ENCODE results near the gene MVD. TPM values are rescaled to one million over a fixed set of nuclear protein-coding genes. Genes with fewer than 3 reads are reported as not detected.

The MVD gene
- total RNA-seq, 1 experiment from 2014 or later = 38.3 TPM

- intact Hi-C loops (cut with micrococcal nuclease) = no loop called here
- no peak overlapping the region for H2AFZ ChIP-seq (ENCODE audit: low read length)
- POLR2A ChIA-PET (ENCODE audit: unreplicated experiment) = no interaction called here
- no peaks in the 10 kb centered on the region for H3K79me2 ChIP-seq (ENCODE audit: low read length)
- no peaks in the 10 kb centered on the region for H3K4me1 ChIP-seq (ENCODE audit: insufficient read depth, low read length)
- CTCF ChIA-PET = no interaction called here
- no peaks in the 10 kb centered on the region for H3K9me3 ChIP-seq (ENCODE audit: low read length)
- ATAC-seq (no peak), DNase-seq (no peak)
- no peaks in the 10 kb centered on the region for H3K27me3 ChIP-seq (ENCODE audit: low read length)
- H3K4me2 ChIP-seq (ENCODE audit: low read length) = no peak overlapping the region
- no peaks in the 10 kb centered on the region for H3K36me3 ChIP-seq (ENCODE audit: low read depth, low read length)
- H3K9me2 ChIP-seq (replicated peaks; ENCODE audit: low read length) = no peaks in the 10 kb centered on the region
- no peak overlapping the region for H3K27ac ChIP-seq (ENCODE audit: low read length)
- H3K9ac ChIP-seq (ENCODE audit: low read length) = no peak overlapping the region
- H4K20me1 ChIP-seq (ENCODE audit: low read length) = no peaks in the 10 kb centered on the region
- TF ChIP-seq CTCF (conservative IDR thresholded peaks at IDR 0.05; ENCODE audit: low read depth, low read length) (no peak), EZH2 (IDR thresholded peaks at IDR 0.05; ENCODE audit: low read length, unreplicated experiment) (no peak), EZH2phosphoT487 (IDR thresholded peaks at IDR 0.05; ENCODE audit: borderline replicate concordance, low read length) (no peak)
- no peaks in the 10 kb centered on the region for H3F3A ChIP-seq (ENCODE audit: low read length, unreplicated experiment)
- no peak overlapping the region for H3K4me3 ChIP-seq (ENCODE audit: low read length)
- BruUV-seq (replicated peaks) = no TSS peak
Measured at GRCh38 chr16:88694221-88695087, 31.6 kb upstream of the MVD start.

- H3K27me3 ChIP-seq (ENCODE audit: low read length) = no peaks in the 10 kb centered on the region
- H3F3A ChIP-seq (ENCODE audit: low read length, unreplicated experiment) = no peaks in the 10 kb centered on the region
- TF ChIP-seq EZH2phosphoT487 (IDR thresholded peaks at IDR 0.05; ENCODE audit: borderline replicate concordance, low read length) (no peak), CTCF (conservative IDR thresholded peaks at IDR 0.05; ENCODE audit: low read depth, low read length) (no peak), EZH2 (IDR thresholded peaks at IDR 0.05; ENCODE audit: low read length, unreplicated experiment) (no peak)
- no peak overlapping the region for H2AFZ ChIP-seq (ENCODE audit: low read length)
- DNase-seq = no peak
- H3K9me2 ChIP-seq (replicated peaks; ENCODE audit: low read length) = no peaks in the 10 kb centered on the region
- no peak overlapping the region for H3K4me3 ChIP-seq (ENCODE audit: low read length)
- H3K79me2 ChIP-seq (ENCODE audit: low read length) = no peaks in the 10 kb centered on the region
- no peak overlapping the region for H3K9ac ChIP-seq (ENCODE audit: low read length)
- H3K36me3 ChIP-seq (ENCODE audit: low read depth, low read length) = no peaks in the 10 kb centered on the region
- ATAC-seq = no peak
- ChIA-PET POLR2A (ENCODE audit: unreplicated experiment) (no interaction called here), CTCF (no interaction called here)
- no peak overlapping the region for H3K4me2 ChIP-seq (ENCODE audit: low read length)
- intact Hi-C loops (cut with micrococcal nuclease) = no loop called here
- no peak overlapping the region for H3K27ac ChIP-seq (ENCODE audit: low read length)
- H4K20me1 ChIP-seq (ENCODE audit: low read length) = no peaks in the 10 kb centered on the region
- H3K9me3 ChIP-seq (ENCODE audit: low read length) = no peaks in the 10 kb centered on the region
- BruUV-seq (replicated peaks) = no TSS peak
- H3K4me1 ChIP-seq (ENCODE audit: insufficient read depth, low read length) = no peaks in the 10 kb centered on the region
Measured at GRCh38 chr16:88693420-88694177, 30.7 kb upstream of the MVD start.

- no peaks in the 10 kb centered on the region for H3K9me2 ChIP-seq (replicated peaks; ENCODE audit: low read length)
- intact Hi-C loops (cut with micrococcal nuclease) = no loop called here
- TF ChIP-seq EZH2phosphoT487 (IDR thresholded peaks at IDR 0.05; ENCODE audit: borderline replicate concordance, low read length) = no peak
Measured at GRCh38 chr16:88692861-88693260, 30.0 kb upstream of the MVD start.

More at GRCh38 chr16:88692861-88693260, 30.0 kb upstream of the MVD start:
- no peaks in the 10 kb centered on the region for H3F3A ChIP-seq (ENCODE audit: low read length, unreplicated experiment)
- H3K4me2 ChIP-seq (ENCODE audit: low read length) = no peak overlapping the region
- no peaks in the 10 kb centered on the region for H3K79me2 ChIP-seq (ENCODE audit: low read length)
- no peaks in the 10 kb centered on the region for H3K9me3 ChIP-seq (ENCODE audit: low read length)
- no peaks in the 10 kb centered on the region for H3K36me3 ChIP-seq (ENCODE audit: low read depth, low read length)
- H3K4me3 ChIP-seq (ENCODE audit: low read length) = no peak overlapping the region
- no peak overlapping the region for H3K9ac ChIP-seq (ENCODE audit: low read length)
- H3K27me3 ChIP-seq (ENCODE audit: low read length) = no peaks in the 10 kb centered on the region
- POLR2A ChIA-PET (ENCODE audit: unreplicated experiment) = no interaction called here
- ATAC-seq (no peak), DNase-seq (no peak)
- no peak overlapping the region for H3K27ac ChIP-seq (ENCODE audit: low read length)
- BruUV-seq (replicated peaks) = no TSS peak
- CTCF ChIA-PET = no interaction called here
- no peak overlapping the region for H2AFZ ChIP-seq (ENCODE audit: low read length)
- no peaks in the 10 kb centered on the region for H3K4me1 ChIP-seq (ENCODE audit: insufficient read depth, low read length)
- no peaks in the 10 kb centered on the region for H4K20me1 ChIP-seq (ENCODE audit: low read length)
